H9 (cell line): Measurements from ENCODE around the gene SULT2B1. TPM values are rescaled to one million over a fixed set of nuclear protein-coding genes. Genes with fewer than 3 reads are reported as not detected.

Experiments used
- DNase-seq: peaks from one replicate; pipeline ENCODE4 v3.0.0-alpha.2; 2017
- H2AFZ ChIP-seq: one replicate; pipeline ENCODE4 v1.6.1; 2013; ENCODE audit warnings: mild to moderate bottlenecking, low read length, control low read depth, moderate library complexity
- H2AK5ac ChIP-seq: 2 replicates; pipeline ENCODE4 v1.6.1; 2013; ENCODE audit warnings: low read length, control low read depth, mixed read lengths; ENCODE audit not compliant: insufficient read length
- H2BK120ac ChIP-seq: one replicate; pipeline ENCODE4 v1.6.1; 2013; ENCODE audit warnings: low read depth, mild to moderate bottlenecking, low read length, control low read depth, inconsistent platforms; ENCODE audit not compliant: poor library complexity, severe bottlenecking
- H2BK12ac ChIP-seq: 2 replicates; pipeline ENCODE4 v1.6.1; 2013; ENCODE audit warnings: low read length, control low read depth, mixed read lengths, low read depth; ENCODE audit not compliant: insufficient read length
- H2BK15ac ChIP-seq: 2 replicates; pipeline ENCODE4 v1.6.1; 2013; ENCODE audit warnings: low read depth, low read length, control low read depth
- H2BK20ac ChIP-seq: one replicate; pipeline ENCODE4 v1.6.1; 2013; ENCODE audit warnings: low read depth, mild to moderate bottlenecking, low read length, control low read depth, inconsistent platforms; ENCODE audit not compliant: poor library complexity, severe bottlenecking
- H2BK5ac ChIP-seq: 2 replicates; pipeline ENCODE4 v1.6.1; 2013; ENCODE audit warnings: low read length, control low read depth, mixed read lengths; ENCODE audit not compliant: insufficient read length
- H3K14ac ChIP-seq: 2 replicates; pipeline ENCODE4 v1.6.1; 2013; ENCODE audit warnings: low read length, control low read depth; ENCODE audit not compliant: insufficient read depth
- H3K18ac ChIP-seq: 2 replicates; pipeline ENCODE4 v1.6.1; 2013; ENCODE audit warnings: low read depth, mild to moderate bottlenecking, mixed read lengths, low read length, control low read depth; ENCODE audit not compliant: insufficient read length
- H3K23ac ChIP-seq: 2 replicates; pipeline ENCODE4 v1.6.1; 2013; ENCODE audit warnings: low read length, control low read depth, mixed read lengths, low read depth; ENCODE audit not compliant: insufficient read length
- H3K23me2 ChIP-seq: 2 replicates; pipeline ENCODE4 v1.6.1; 2013; ENCODE audit warnings: low read depth, mild to moderate bottlenecking, mixed read lengths, low read length, control low read depth; ENCODE audit not compliant: insufficient read length, poor library complexity, severe bottlenecking
- H3K27ac ChIP-seq: 2 replicates; pipeline ENCODE4 v1.5.1; 2013; ENCODE audit warnings: low read length, control low read depth, mixed read lengths, low read depth; ENCODE audit not compliant: insufficient read length
- H3K27me3 ChIP-seq: 2 replicates; pipeline ENCODE4 v1.6.1; 2013; ENCODE audit warnings: low read length, control low read depth, inconsistent platforms; ENCODE audit not compliant: insufficient read depth
- H3K4ac ChIP-seq: 2 replicates; pipeline ENCODE4 v1.6.1; 2013; ENCODE audit warnings: low read depth, mild to moderate bottlenecking, control low read depth, inconsistent platforms, low read length, moderate library complexity
- H3K4me1 ChIP-seq: 2 replicates; pipeline ENCODE4 v1.6.1; 2013; ENCODE audit warnings: low read length, control low read depth, inconsistent platforms; ENCODE audit not compliant: insufficient read depth
- H3K4me2 ChIP-seq: 2 replicates; pipeline ENCODE4 v1.6.1; 2013; ENCODE audit warnings: low read length, control low read depth, mixed read lengths; ENCODE audit not compliant: insufficient read length, insufficient read depth
- H3K56ac ChIP-seq: 2 replicates; pipeline ENCODE4 v1.6.1; 2013; ENCODE audit warnings: low read depth, mild to moderate bottlenecking, mixed read lengths, low read length, control low read depth; ENCODE audit not compliant: insufficient read length
- H3K79me1 ChIP-seq: 2 replicates; pipeline ENCODE4 v1.6.1; 2013; ENCODE audit warnings: low read depth, mild to moderate bottlenecking, moderate library complexity, low read length, control low read depth, inconsistent platforms; ENCODE audit not compliant: insufficient read depth, poor library complexity, severe bottlenecking
- H3K79me2 ChIP-seq: 2 replicates; pipeline ENCODE4 v1.6.1; 2013; ENCODE audit warnings: low read length, control low read depth, inconsistent platforms; ENCODE audit not compliant: insufficient read depth
- H3K9ac ChIP-seq: 2 replicates; pipeline ENCODE4 v1.6.1; 2013; ENCODE audit warnings: low read length, control low read depth, mixed read lengths; ENCODE audit not compliant: insufficient read length; ENCODE audit errors: extremely low read depth
- H3K9me3 ChIP-seq: one replicate; pipeline ENCODE4 v1.6.1; 2013; ENCODE audit warnings: low read depth, low read length, inconsistent platforms; ENCODE audit not compliant: control insufficient read depth
- H3T11ph ChIP-seq: one replicate; pipeline ENCODE4 v1.6.1; 2013; ENCODE audit warnings: mild to moderate bottlenecking, low read length, control low read depth, inconsistent platforms
- H4K20me1 ChIP-seq: one replicate; pipeline ENCODE4 v1.6.1; 2013; ENCODE audit not compliant: control insufficient read depth, insufficient read length, insufficient read depth
- H4K5ac ChIP-seq: 2 replicates; pipeline ENCODE4 v1.6.1; 2013; ENCODE audit warnings: low read depth, mild to moderate bottlenecking, mixed read lengths, low read length, control low read depth; ENCODE audit not compliant: insufficient read length
- H4K8ac ChIP-seq: replicated peaks from 2 replicates; pipeline ENCODE4 v1.6.1; 2013; ENCODE audit warnings: low read length, control low read depth, mixed read lengths, low read depth; ENCODE audit not compliant: insufficient read length
- H4K91ac ChIP-seq: 2 replicates; pipeline ENCODE4 v1.6.1; 2013; ENCODE audit warnings: low read depth, mild to moderate bottlenecking, moderate library complexity, mixed read lengths, low read length, control low read depth; ENCODE audit not compliant: insufficient read length
- H3K27ac Mint-ChIP-seq, 3 experiments: 2 replicates in 2 of 3; 3 replicates in 1 of 3; pipeline ENCODE4 v1.8.0; 2020 to 2021; ENCODE audit warnings: mixed read lengths in 3 of 3, mild to moderate bottlenecking in 1 of 3, moderate library complexity in 1 of 3
- H3K27me3 Mint-ChIP-seq: 2 replicates; pipeline ENCODE4 v1.8.0; 2021; ENCODE audit warnings: low read depth, mild to moderate bottlenecking, moderate library complexity, mixed read lengths
- H3K36me3 Mint-ChIP-seq, 3 experiments: 2 replicates in 2 of 3; 3 replicates in 1 of 3; pipeline ENCODE4 v1.8.0; 2020 to 2021; ENCODE audit warnings: low read depth in 3 of 3, mixed read lengths in 3 of 3; ENCODE audit not compliant: insufficient read depth in 1 of 3
- H3K4me1 Mint-ChIP-seq, 2 experiments: 2 replicates each; pipeline ENCODE4 v1.8.0; 2020; ENCODE audit warnings: mixed read lengths in 2 of 2
- H3K4me3 Mint-ChIP-seq, 2 experiments: 2 replicates in 1 of 2; 3 replicates in 1 of 2; pipeline ENCODE4 v1.8.0; 2020 to 2021; ENCODE audit warnings: mild to moderate bottlenecking in 2 of 2, mixed read lengths in 2 of 2, moderate library complexity in 1 of 2
- H3K9me3 Mint-ChIP-seq, 2 experiments: 2 replicates in 1 of 2; 3 replicates in 1 of 2; pipeline ENCODE4 v1.8.0; 2020; ENCODE audit warnings: mild to moderate bottlenecking in 2 of 2, mixed read lengths in 2 of 2, moderate library complexity in 1 of 2
- CTCF ChIP-seq: fragments of 200-600 bp; sonication (generic); conservative IDR thresholded peaks from 3 replicates; pipeline ENCODE4 v1.8.0; 2021; ENCODE audit warnings: antibody characterized with exemption, mild to moderate bottlenecking
- WGBS: extraction: QIAGEN DNeasy Blood & Tissue Kit; methylation state at CpG from one replicate; pipeline ENCODE4 v1.1.7; 2013; ENCODE audit warnings: missing lambda C conversion rate, low lambda C conversion rate, mixed read lengths; ENCODE audit not compliant: insufficient read length; ENCODE audit errors: extremely low coverage; 5-methylcytosine and 5-hydroxymethylcytosine counted together
- total RNA-seq: library from RNA; stranded (reverse); gene quantifications from 2 replicates; pipeline ENCODE4 v1.2.1, GENCODE V29; 2021

SULT2B1 gene
- total RNA-seq, 1 experiment from 2014 or later: 1.7 TPM

- peaks cover 16% of the 10 kb centered on the region for H3K23me2 ChIP-seq
- no peak overlapping the region for H2BK120ac ChIP-seq
- no peak overlapping the region for H3K14ac ChIP-seq
- H3K9me3 ChIP-seq: no peaks in the 10 kb centered on the region
- Mint-ChIP-seq H3K4me3 (peak overlapping the region; percentile 84 to 93), H3K27me3 (peaks cover 1% of the 10 kb centered on the region), H3K9me3 (no peaks in the 10 kb centered on the region; a peak in 1 of 5 replicates), H3K36me3 (peaks cover 5 to 20% (median 19%) of the 10 kb centered on the region in 3 experiments), H3K4me1 (peaks cover 16 to 17% of the 10 kb centered on the region in 2 experiments), H3K27ac (peak overlapping the region; percentile 88 to 98 (median 98); a peak in 6 of 7 replicates)
- no peaks in the 10 kb centered on the region for H3K79me2 ChIP-seq
- H4K8ac ChIP-seq: no peak overlapping the region
- H3K4me2 ChIP-seq: peak overlapping the region; percentile 69
- H2BK20ac ChIP-seq: no peak overlapping the region
- TF ChIP-seq CTCF: no peak
- H4K91ac ChIP-seq: no peak overlapping the region
- no peak overlapping the region for H3K56ac ChIP-seq
- H2AFZ ChIP-seq: no peak overlapping the region
- H2AK5ac ChIP-seq: no peak overlapping the region
- DNase-seq: peak; percentile 55
- no peak overlapping the region for H3K4ac ChIP-seq
- no peak overlapping the region for H4K5ac ChIP-seq
- H2BK12ac ChIP-seq: no peak overlapping the region
- no CpG with 5 or more reads among the region's 6 CpGs for WGBS
- no peak overlapping the region for H2BK15ac ChIP-seq
- no peaks in the 10 kb centered on the region for H4K20me1 ChIP-seq
- H3K27me3 ChIP-seq: no peaks in the 10 kb centered on the region
- peak overlapping the region; percentile 1 for H3K9ac ChIP-seq
- no peaks in the 10 kb centered on the region for H3K79me1 ChIP-seq
- H3K18ac ChIP-seq: no peak overlapping the region
- H3K4me1 ChIP-seq: no peaks in the 10 kb centered on the region
- H2BK5ac ChIP-seq: no peak overlapping the region
- H3K23ac ChIP-seq: no peak overlapping the region
- no peak overlapping the region for H3T11ph ChIP-seq
- H3K27ac ChIP-seq: no peak overlapping the region
Measured at GRCh38 chr19:48645620-48646000, 93.6 kb downstream of the SULT2B1 start.
